Coronary artery (tissue), 2 donors: ENCODE data around the gene MZT2B.
"Not testable (repeated sequence)": the region's sequence is repeated elsewhere in the genome, so short reads cannot be mapped to it uniquely, and the experiment has no call there.

Experiments used
- DNase-seq: peaks from one replicate; pipeline ENCODE4 v3.0.0-alpha.2; 2017; ENCODE audit warnings: low spot score
- H3K27ac ChIP-seq, 2 donors: fragments of 200-600 bp; sonication (generic); one replicate each; pipeline ENCODE4 v1.5.1; 2016 to 2019
- H3K4me3 ChIP-seq: fragments of 200-600 bp; sonication (generic); 2 replicates; pipeline ENCODE4 v1.5.1; 2016; ENCODE audit warnings: mild to moderate bottlenecking, moderate library complexity
- TF ChIP-seq, protein P1 (sequence below): fragments of 200-600 bp; sonication (generic); IDR thresholded peaks from one replicate; pipeline ENCODE4 v1.5.1; 2019; ENCODE audit warnings: antibody characterized with exemption

MZT2B gene

DNA sequence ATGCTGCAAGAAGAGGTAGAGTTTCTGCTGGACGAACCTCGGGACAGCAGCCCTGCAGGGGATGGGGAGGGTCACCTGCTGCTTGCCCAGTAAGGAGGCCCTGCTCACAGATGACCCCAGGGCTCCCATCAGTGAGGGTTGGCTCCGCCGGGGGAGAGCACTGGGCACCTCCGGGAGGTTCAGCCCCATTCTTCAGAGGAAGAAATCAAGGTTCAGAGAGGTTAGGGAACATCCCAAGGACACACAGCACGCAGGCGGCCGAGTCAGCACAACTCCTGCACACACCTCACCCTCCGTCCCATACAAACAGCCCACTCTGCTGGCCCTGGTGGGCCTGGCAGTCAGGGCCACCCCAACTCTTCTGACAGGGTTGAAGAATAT is 25.4 kb upstream of the MZT2B start:
- no peak overlapping the region for H3K4me3 ChIP-seq
- no peak overlapping the region for H3K27ac ChIP-seq
- DNase-seq: no peak
- TF ChIP-seq, protein P1, sequence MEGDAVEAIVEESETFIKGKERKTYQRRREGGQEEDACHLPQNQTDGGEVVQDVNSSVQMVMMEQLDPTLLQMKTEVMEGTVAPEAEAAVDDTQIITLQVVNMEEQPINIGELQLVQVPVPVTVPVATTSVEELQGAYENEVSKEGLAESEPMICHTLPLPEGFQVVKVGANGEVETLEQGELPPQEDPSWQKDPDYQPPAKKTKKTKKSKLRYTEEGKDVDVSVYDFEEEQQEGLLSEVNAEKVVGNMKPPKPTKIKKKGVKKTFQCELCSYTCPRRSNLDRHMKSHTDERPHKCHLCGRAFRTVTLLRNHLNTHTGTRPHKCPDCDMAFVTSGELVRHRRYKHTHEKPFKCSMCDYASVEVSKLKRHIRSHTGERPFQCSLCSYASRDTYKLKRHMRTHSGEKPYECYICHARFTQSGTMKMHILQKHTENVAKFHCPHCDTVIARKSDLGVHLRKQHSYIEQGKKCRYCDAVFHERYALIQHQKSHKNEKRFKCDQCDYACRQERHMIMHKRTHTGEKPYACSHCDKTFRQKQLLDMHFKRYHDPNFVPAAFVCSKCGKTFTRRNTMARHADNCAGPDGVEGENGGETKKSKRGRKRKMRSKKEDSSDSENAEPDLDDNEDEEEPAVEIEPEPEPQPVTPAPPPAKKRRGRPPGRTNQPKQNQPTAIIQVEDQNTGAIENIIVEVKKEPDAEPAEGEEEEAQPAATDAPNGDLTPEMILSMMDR: no peak

DNA sequence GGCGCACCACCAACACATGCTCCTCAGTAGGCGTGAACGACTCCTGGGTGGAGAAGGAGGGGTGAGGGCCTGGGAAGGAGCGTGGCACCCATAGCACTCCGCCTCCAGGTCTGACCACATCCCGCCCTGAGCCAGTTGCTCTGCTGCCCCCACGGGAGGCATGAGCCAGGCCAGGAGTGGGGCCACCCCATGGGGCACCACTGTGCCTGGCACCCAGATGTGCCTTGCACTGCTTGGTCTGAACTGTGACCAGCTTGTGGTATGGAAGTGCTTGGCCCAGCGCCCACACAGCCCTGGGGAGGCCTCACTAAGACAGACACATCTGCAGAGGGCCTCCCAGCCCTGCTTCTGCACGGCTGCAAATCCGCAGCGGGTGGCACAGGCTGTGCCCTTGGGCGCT is 24.7 kb upstream of the MZT2B start:
- not testable (repeated sequence) for DNase-seq, H3K4me3 ChIP-seq, H3K27ac ChIP-seq

DNA sequence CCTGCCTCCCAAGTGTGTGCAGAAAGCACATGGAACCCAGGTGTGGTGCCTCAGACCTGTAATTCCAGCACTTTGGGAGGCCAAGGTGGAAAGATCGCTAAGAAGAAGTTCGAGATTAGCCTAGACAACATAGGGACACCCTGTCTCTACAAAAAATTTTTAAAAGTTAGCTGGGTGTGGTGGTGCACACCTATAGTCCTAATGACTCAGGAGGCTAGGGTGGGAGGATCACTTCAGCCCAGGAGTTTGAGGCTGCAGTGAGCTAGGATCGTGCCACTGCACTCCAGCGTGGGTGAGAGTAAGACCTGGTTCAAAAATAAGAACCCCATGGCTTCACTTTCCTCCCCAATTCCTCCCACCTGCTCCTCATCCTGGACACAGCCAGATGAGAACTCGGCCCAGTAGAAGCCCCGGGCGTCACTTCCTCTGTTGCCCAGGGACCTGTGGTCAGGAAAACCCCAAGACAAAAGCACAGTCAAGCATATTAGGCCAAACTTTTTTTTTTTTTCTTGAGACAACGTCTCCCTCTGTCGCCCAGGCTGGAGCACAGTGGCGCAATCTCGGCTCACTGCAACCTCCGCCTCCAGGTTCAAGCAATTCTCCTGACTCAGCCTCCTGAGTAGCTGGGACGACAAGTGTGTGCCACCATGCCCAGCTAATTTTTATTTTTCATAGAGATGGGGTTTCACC is 24.1 kb upstream of the MZT2B start:
- not testable (repeated sequence) for DNase-seq, H3K27ac ChIP-seq, H3K4me3 ChIP-seq

DNA sequence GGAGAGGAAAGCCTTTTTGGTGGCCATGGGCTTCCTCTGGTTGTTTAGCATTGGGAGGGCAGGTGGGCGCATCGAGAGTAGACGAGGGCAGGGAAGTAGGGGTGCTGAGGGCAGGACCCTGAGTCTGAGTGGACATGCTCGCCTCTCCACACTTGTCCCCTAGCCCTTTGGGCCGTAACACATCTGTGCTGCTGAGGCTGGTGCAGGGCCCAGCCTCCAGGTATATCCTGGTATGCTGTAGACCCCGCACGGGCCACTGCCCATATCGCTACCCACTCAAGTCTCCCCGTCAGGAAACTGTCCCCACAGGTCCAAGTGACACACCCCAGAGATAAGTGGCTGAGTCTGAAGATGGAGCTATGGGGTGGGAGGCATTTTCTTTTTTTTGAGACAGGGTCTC is 23.4 kb upstream of the MZT2B start:
- TF ChIP-seq, protein P1: no peak
- H3K4me3 ChIP-seq: no peak overlapping the region
- no peak overlapping the region for H3K27ac ChIP-seq
- DNase-seq: no peak

DNA sequence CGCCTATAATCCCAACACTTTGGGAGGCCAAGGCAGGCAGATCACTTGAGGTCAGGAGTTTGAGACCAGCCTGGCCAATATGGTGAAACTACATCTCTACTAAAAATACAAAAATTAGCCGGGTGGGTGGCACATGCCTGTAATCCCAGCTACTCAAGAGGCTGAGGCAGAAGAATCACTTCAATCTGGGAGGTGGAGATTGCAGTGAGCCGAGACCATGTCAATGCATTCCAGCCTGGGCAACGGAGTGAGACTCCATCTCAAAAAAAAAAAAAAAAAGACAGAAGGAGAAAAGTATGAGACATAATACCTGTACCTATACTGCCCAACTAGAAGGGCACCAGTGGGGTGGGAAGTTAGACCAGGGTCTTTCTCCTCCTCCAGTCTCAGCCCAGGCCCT is 22.7 kb upstream of the MZT2B start:
- H3K27ac ChIP-seq, DNase-seq, H3K4me3 ChIP-seq: not testable (repeated sequence)

DNA sequence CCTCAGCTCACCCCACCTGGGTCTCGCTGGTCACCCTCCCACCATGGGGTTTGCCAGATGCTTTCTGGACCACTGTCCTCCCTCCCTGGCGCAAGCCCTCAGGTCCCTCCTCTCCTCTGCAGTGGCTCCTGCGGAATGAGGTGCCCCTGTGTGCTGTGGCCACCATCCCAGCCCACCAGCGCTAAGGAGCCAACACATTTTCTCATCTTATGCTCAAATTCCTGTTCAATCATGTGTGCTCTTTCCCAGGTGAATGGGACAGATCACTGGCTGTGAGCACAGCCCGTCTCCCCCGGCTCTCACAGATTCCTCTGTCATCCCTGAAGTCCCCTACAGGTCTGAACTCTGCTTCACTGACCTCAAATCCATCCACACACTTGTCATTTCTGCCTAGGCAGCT is 21.9 kb upstream of the MZT2B start:
- Histone ChIP-seq H3K4me3 (no peak overlapping the region), H3K27ac (no peak overlapping the region)
- TF ChIP-seq, protein P1: no peak
- DNase-seq: no peak

DNA sequence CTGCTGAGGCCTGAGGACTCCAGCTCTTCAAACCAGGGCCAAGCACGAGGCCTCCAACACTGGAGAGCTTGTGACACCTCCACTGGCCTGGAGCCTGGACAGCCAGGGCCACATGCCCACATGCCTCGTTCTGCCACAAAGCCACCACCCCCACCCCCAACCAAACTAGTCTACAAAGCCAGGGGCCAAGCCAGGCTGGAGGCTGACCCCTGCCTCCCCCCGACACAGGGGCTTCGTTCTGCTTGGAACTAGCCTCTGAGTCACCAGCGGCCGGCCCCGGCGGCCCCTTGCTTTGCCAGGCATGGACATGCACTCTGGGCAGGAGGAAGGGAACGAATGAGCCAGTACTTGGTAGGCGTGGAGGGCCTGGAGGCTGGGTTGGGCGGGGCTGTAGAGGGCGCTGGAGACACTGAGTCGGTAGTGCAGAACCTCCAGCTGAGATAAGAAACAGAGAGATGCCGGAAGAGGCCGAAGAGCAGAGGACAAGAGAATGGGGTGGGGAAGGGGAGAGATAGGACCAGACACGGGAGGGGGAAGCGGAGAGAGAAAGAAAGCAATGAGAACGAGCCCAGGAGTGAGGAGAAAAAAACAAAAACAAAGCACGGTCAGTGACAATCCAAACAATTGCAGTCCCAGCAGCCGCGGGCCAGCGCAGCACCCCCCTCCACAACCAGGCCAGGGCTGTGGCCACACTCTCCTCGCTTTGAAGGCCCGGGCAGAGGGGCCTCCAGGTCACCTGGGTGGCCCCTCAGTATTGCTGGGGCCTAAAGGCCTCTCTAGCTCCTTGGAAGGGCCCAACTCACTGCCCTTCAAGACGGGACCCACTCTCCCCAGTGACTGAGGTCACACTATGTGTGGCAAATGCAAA is 21.0 kb upstream of the MZT2B start:
- H3K27ac ChIP-seq, H3K4me3 ChIP-seq, DNase-seq: not testable (repeated sequence)

DNA sequence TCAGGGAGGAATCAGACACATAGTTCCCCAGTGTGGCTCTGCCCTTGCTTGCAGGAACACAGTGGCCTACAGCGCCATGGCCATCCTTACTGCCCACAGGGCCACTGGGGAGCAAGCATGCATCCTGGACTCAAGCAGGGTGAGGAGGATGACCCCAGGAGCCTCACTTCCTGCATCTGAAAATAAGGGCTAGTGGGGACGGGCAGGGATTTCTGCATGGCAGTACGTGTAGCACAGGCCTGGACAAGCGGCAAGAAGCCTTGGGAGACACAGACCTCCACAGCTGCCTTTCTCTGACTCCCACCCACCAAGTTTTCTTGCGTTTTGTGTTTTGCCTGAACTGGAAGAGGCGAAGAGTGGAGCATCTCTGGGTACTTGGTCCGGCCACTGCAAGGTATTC is 19.6 kb upstream of the MZT2B start:
- not testable (repeated sequence) for H3K27ac ChIP-seq, H3K4me3 ChIP-seq, DNase-seq

DNA sequence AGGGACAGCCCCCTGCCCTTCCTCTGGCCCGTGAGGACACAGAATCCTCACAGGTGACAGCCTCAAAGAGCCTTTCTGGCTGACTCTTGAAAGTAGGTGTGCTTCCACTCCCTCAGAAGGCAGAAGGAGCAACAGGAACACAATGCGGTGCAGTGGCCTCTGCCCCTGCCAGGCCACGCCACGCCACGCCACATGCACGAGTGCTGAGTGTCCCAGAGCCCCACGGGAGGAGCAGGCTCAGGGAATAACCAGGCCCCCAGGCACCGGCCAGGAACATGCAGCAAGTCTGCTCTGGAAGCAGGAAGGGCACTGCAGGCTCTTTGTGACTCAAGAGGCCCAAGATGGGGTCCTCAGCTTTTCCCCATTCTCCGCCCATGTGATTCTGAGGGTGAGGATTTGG is 19.1 kb upstream of the MZT2B start:
- DNase-seq: no peak
- TF ChIP-seq, protein P1: no peak
- no peak overlapping the region for H3K4me3 ChIP-seq

More for the DNA sequence above, 19.1 kb upstream of the MZT2B start:
- no peak overlapping the region for H3K27ac ChIP-seq
